Measurements from ENCODE around the gene RBFOX2. TPM values are rescaled to one million over a fixed set of nuclear protein-coding genes. Genes with fewer than 3 reads are reported as not detected.

The RBFOX2 gene
- total and polyA plus RNA-seq, 10 of the 15 experiments (the other 5 are each of a cell fraction or from before 2014, with no cell fraction given) = 0.01 to 2.7 (median 0.17) TPM; not detected in 4

DNA sequence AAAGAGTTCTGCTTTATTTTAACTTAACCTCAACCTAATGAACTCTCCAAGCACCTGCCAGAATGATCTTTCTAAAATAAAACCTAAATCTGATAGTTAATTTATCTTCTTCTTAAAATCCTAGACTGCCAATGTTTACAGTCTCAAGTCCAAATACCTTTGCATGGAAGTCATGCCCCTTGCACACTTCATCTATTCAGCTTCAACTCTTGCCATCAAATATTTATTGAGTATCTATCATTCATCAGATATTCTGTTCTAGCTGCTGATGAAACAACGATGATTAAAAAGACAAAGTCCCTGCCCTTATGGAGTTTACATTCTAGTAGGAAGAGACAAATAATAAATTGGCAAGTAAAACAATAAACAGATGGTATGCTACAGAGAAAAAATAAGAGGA is 209.2 kb downstream of the RBFOX2 start:
- DNase-seq (ENCODE audit: low read depth, low spot score) = no peak
- Histone ChIP-seq H3K9me3 (replicated peaks; ENCODE audit: control insufficient read depth, insufficient read depth, low read length) (no peaks in the 10 kb centered on the region), H3K4me3 (no peak overlapping the region), H2AFZ (ENCODE audit: control insufficient read depth, low read depth, low read length) (no peak overlapping the region), H4K20me1 (ENCODE audit: control insufficient read depth, insufficient read depth) (no peaks in the 10 kb centered on the region), H3K4me2 (ENCODE audit: control insufficient read depth, insufficient read depth) (no peak overlapping the region), H3K27ac (ENCODE audit: control insufficient read depth, insufficient read depth) (no peak overlapping the region), H3K79me2 (ENCODE audit: control insufficient read depth, insufficient read depth, low read length) (no peaks in the 10 kb centered on the region), H3K27me3 (replicated peaks in 1 of 2; ENCODE audit: control insufficient read depth in 2 of 2, insufficient read depth in 2 of 2, low read length in 1 of 2) (peaks cover 0 to 3% of the 10 kb centered on the region in 2 experiments; a peak in 1 of 4 replicates), H3K9ac (ENCODE audit: control insufficient read depth, insufficient read depth, low read length) (no peak overlapping the region), H3K4me1 (ENCODE audit: control insufficient read depth, insufficient read depth, low read length) (no peaks in the 10 kb centered on the region), H3K36me3 (ENCODE audit: control insufficient read depth in 2 of 2, insufficient read depth in 2 of 2, low read length in 1 of 2) (no peaks in the 10 kb centered on the region)
- POLR2A ChIA-PET = no interaction called here
- CTCF ChIA-PET = interaction anchor here (0.9 kb wide), 1 partner anchor 192 kb away, joined by 3 read pairs; no protein-coding TSS in a partner anchor
- SMC1A ChIA-PET (ENCODE audit: uncharacterized antibody, unreplicated experiment) = no interaction called here
- intact Hi-C loops (cut with micrococcal nuclease; ENCODE audit: unreplicated experiment) = no loop called here
- no peak for FAIRE-seq
- no peak for ATAC-seq
- in situ Hi-C loops (cut with MboI) = no loop called here
- RAD21 ChIA-PET (ENCODE audit: unreplicated experiment) = no interaction called here
- TF ChIP-seq EED (IDR thresholded peaks at IDR 0.05; ENCODE audit: low read depth) (no peak), KDM1A (IDR thresholded peaks at IDR 0.05; ENCODE audit: borderline replicate concordance) (no peak), ZZZ3 (IDR thresholded peaks at IDR 0.05; ENCODE audit: control insufficient read depth, insufficient read length, low read depth) (no peak), EP300 (IDR thresholded peaks at IDR 0.05; ENCODE audit: borderline replicate concordance in 1 of 2, control insufficient read depth in 1 of 2, low read depth in 2 of 2, low read length in 2 of 2) (no peak)
- BruUV-seq (replicated peaks) = no TSS peak
- WGBS (ENCODE audit: insufficient coverage, insufficient replicate concordance, low lambda C conversion rate, missing lambda C conversion rate) = 45% methylated on average over 1 of the region's 1 CpG

DNA sequence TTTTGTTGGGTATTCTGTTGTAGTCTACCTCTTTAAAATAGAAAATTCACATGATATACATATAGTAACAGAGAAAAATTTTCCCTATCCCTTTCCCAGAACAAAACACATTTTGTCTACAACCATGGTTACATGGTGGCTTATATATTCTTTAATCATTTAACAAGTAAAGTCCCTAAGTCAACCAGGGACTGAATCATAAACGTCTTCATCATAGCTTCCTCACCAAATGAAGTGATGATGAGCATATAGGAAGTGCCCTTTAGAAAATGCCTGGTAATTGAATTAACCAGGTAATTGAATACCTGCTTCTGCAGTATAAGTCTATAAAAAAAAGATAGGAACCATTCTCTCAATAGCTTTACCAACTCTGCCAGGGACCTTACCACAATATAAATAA is 209.7 kb downstream of the RBFOX2 start:
- RAD21 ChIA-PET (ENCODE audit: unreplicated experiment) = no interaction called here
- CTCF ChIA-PET = no interaction called here
- H4K20me1 ChIP-seq (ENCODE audit: control insufficient read depth, insufficient read depth) = no peaks in the 10 kb centered on the region
- no peak for FAIRE-seq
- no peaks in the 10 kb centered on the region for H3K4me1 ChIP-seq (ENCODE audit: control insufficient read depth, insufficient read depth, low read length)
- BruUV-seq (replicated peaks) = no TSS peak
- ATAC-seq = no peak
- H3K4me3 ChIP-seq = no peak overlapping the region
- in situ Hi-C loops (cut with MboI) = no loop called here
- H3K9me3 ChIP-seq (replicated peaks; ENCODE audit: control insufficient read depth, insufficient read depth, low read length) = no peaks in the 10 kb centered on the region
- DNase-seq (ENCODE audit: low read depth, low spot score) = no peak
- no peak overlapping the region for H3K4me2 ChIP-seq (ENCODE audit: control insufficient read depth, insufficient read depth)
- intact Hi-C loops (cut with micrococcal nuclease; ENCODE audit: unreplicated experiment) = no loop called here
- SMC1A ChIA-PET (ENCODE audit: uncharacterized antibody, unreplicated experiment) = no interaction called here
- no peaks in the 10 kb centered on the region for H3K79me2 ChIP-seq (ENCODE audit: control insufficient read depth, insufficient read depth, low read length)
- H3K27me3 ChIP-seq (replicated peaks in 1 of 2; ENCODE audit: control insufficient read depth in 2 of 2, insufficient read depth in 2 of 2, low read length in 1 of 2) = peaks cover 0 to 3% of the 10 kb centered on the region in 2 experiments; a peak in 1 of 4 replicates
- no peak overlapping the region for H3K9ac ChIP-seq (ENCODE audit: control insufficient read depth, insufficient read depth, low read length)
- TF ChIP-seq, protein P1, sequence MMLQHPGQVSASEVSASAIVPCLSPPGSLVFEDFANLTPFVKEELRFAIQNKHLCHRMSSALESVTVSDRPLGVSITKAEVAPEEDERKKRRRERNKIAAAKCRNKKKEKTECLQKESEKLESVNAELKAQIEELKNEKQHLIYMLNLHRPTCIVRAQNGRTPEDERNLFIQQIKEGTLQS (IDR thresholded peaks at IDR 0.05; ENCODE audit: borderline replicate concordance, extremely low read depth, low read depth, low read length) = no peak
- TF ChIP-seq, protein P2, sequence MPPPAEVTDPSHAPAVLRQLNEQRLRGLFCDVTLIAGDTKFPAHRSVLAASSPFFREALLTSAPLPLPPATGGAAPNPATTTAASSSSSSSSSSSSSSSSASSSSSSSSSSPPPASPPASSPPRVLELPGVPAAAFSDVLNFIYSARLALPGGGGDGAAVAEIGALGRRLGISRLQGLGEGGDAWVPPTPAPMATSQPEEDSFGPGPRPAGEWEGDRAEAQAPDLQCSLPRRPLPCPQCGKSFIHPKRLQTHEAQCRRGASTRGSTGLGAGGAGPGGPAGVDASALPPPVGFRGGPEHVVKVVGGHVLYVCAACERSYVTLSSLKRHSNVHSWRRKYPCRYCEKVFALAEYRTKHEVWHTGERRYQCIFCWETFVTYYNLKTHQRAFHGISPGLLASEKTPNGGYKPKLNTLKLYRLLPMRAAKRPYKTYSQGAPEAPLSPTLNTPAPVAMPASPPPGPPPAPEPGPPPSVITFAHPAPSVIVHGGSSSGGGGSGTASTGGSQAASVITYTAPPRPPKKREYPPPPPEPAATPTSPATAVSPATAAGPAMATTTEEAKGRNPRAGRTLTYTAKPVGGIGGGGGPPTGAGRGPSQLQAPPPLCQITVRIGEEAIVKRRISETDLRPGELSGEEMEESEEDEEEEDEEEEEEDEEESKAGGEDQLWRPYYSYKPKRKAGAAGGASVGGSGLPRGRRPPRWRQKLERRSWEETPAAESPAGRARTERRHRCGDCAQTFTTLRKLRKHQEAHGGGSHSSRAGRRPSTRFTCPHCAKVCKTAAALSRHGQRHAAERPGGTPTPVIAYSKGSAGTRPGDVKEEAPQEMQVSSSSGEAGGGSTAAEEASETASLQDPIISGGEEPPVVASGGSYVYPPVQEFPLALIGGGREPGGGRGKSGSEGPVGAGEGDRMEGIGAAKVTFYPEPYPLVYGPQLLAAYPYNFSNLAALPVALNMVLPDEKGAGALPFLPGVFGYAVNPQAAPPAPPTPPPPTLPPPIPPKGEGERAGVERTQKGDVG (CRISPR knock-in tag; IDR thresholded peaks at IDR 0.05) = no peak
- no peak overlapping the region for H2AFZ ChIP-seq (ENCODE audit: control insufficient read depth, low read depth, low read length)
- no peak overlapping the region for H3K27ac ChIP-seq (ENCODE audit: control insufficient read depth, insufficient read depth)
- 0% methylated on average over 1 of the region's 1 CpG for whole genome bisulfite sequencing (ENCODE audit: insufficient coverage, insufficient replicate concordance, low lambda C conversion rate, missing lambda C conversion rate)
- no peaks in the 10 kb centered on the region for H3K36me3 ChIP-seq (ENCODE audit: control insufficient read depth in 2 of 2, insufficient read depth in 2 of 2, low read length in 1 of 2)
- POLR2A ChIA-PET = no interaction called here

All from GM12878 (cell line).